GM21423 (cell line): ENCODE results near the gene FIP1L1.
"Not testable (repeated sequence)": the region's sequence is repeated elsewhere in the genome, so short reads cannot be mapped to it uniquely, and the experiment has no call there.

Experiments
- ATAC-seq: cut with Tn5 transposase; IDR thresholded peaks from one replicate; pipeline ENCODE4 v1.9.1; 2021; ENCODE audit warnings: mild to moderate bottlenecking, moderate library complexity; ENCODE audit not compliant: unreplicated experiment

The FIP1L1 gene

GRCh38 chr4:53377319-53378170, at the start of gene FIP1L1:
Gene FIP1L1 (plus strand): TSS chr4:53377641. CDS start chr4:53377839, 198 bp downstream.
- ATAC-seq, result peak; percentile 82

GRCh38 chr4:53334916-53335315, 42.5 kb upstream of the FIP1L1 start:
- ATAC-seq, result not testable (repeated sequence)

- not testable (repeated sequence) for ATAC-seq
These were observed 37.3 kb upstream of the FIP1L1 start for GRCh38 chr4:53340145-53340544.

- not testable (repeated sequence) for ATAC-seq
These were observed 31.0 kb upstream of the FIP1L1 start for GRCh38 chr4:53346392-53346791.

- ATAC-seq, result no peak
These were observed 30.3 kb upstream of the FIP1L1 start for GRCh38 chr4:53346920-53347852.

- no peak for ATAC-seq
These were observed 29.4 kb upstream of the FIP1L1 start for GRCh38 chr4:53348046-53348445.

- ATAC-seq, result no peak
These were observed 28.4 kb upstream of the FIP1L1 start for GRCh38 chr4:53349091-53349491.

GRCh38 chr4:53354012-53354722, 23.3 kb upstream of the FIP1L1 start:
- no peak for ATAC-seq

GRCh38 chr4:53355930-53356521, 21.4 kb upstream of the FIP1L1 start:
- peak; percentile 34 for ATAC-seq

GRCh38 chr4:53361451-53361850, 16.0 kb upstream of the FIP1L1 start:
- ATAC-seq, result no peak

GRCh38 chr4:53362093-53362492, 15.3 kb upstream of the FIP1L1 start:
- no peak for ATAC-seq

GRCh38 chr4:53364624-53365023, 12.8 kb upstream of the FIP1L1 start:
- no peak for ATAC-seq

GRCh38 chr4:53365121-53365485, 12.3 kb upstream of the FIP1L1 start:
- peak; percentile 23 for ATAC-seq

GRCh38 chr4:53365486-53366300, 11.7 kb upstream of the FIP1L1 start, which contains the start of gene SCFD2:
Gene SCFD2 (minus strand): TSS chr4:53366061.
- ATAC-seq, result peak; percentile 96

- peak; percentile 11 for ATAC-seq
These were observed 11.1 kb upstream of the FIP1L1 start for GRCh38 chr4:53366301-53366716.

GRCh38 chr4:53367721-53368120, 9.7 kb upstream of the FIP1L1 start:
- ATAC-seq, result no peak

- no peak for ATAC-seq
These were observed 6.4 kb upstream of the FIP1L1 start for GRCh38 chr4:53371049-53371448.

GRCh38 chr4:53371843-53372521, 5.5 kb upstream of the FIP1L1 start:
- no peak for ATAC-seq

GRCh38 chr4:53374777-53375258, 2.6 kb upstream of the FIP1L1 start:
- no peak for ATAC-seq
